Measurements from ENCODE around the gene HCK.

GRCh38 chr20:32052778-32053362 is 828 bp downstream of the HCK start:
- TF ChIP-seq EZH2 (IDR thresholded peaks at IDR 0.05; ENCODE audit: borderline replicate concordance, low read depth, low read length) (no peak), SAP30 (IDR thresholded peaks at IDR 0.05; ENCODE audit: borderline replicate concordance, insufficient read depth, low read depth, low read length, poor library complexity, severe bottlenecking) (no peak), POLR2AphosphoS2 (IDR thresholded peaks at IDR 0.05; ENCODE audit: low read length) (no peak)
- TF ChIP-seq, protein P1, sequence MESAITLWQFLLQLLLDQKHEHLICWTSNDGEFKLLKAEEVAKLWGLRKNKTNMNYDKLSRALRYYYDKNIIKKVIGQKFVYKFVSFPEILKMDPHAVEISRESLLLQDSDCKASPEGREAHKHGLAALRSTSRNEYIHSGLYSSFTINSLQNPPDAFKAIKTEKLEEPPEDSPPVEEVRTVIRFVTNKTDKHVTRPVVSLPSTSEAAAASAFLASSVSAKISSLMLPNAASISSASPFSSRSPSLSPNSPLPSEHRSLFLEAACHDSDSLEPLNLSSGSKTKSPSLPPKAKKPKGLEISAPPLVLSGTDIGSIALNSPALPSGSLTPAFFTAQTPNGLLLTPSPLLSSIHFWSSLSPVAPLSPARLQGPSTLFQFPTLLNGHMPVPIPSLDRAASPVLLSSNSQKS (CRISPR knock-in tag; IDR thresholded peaks at IDR 0.05): no peak

Measured in K562 (cell line).